HG03520 (cell line): ENCODE measurements around the gene CLEC4G.
"Not testable (repeated sequence)": the region's sequence is repeated elsewhere in the genome, so short reads cannot be mapped to it uniquely, and the experiment has no call there.

Experiments used
- ATAC-seq: cut with Tn5 transposase; IDR thresholded peaks from one replicate; pipeline ENCODE4 v1.9.1; 2021; ENCODE audit warnings: mild to moderate bottlenecking, moderate library complexity; ENCODE audit not compliant: unreplicated experiment

The CLEC4G gene

GRCh38 chr19:7746903-7747884 is 15.3 kb upstream of the CLEC4G start, which contains the start of gene CD209:
TSS of gene CD209 (minus strand) at chr19:7747534. CDS start at chr19:7747511, 23 bp downstream.
- ATAC-seq: no peak

GRCh38 chr19:7746306-7746705 is 14.4 kb upstream of the CLEC4G start:
- ATAC-seq: not testable (repeated sequence)

- no peak for ATAC-seq
Observed at GRCh38 chr19:7744871-7745650, 13.2 kb upstream of the CLEC4G start.

- ATAC-seq: no peak
Observed at GRCh38 chr19:7744199-7744786, 12.4 kb upstream of the CLEC4G start.

GRCh38 chr19:7743425-7743841 is 11.5 kb upstream of the CLEC4G start:
- ATAC-seq: no peak

DNA sequence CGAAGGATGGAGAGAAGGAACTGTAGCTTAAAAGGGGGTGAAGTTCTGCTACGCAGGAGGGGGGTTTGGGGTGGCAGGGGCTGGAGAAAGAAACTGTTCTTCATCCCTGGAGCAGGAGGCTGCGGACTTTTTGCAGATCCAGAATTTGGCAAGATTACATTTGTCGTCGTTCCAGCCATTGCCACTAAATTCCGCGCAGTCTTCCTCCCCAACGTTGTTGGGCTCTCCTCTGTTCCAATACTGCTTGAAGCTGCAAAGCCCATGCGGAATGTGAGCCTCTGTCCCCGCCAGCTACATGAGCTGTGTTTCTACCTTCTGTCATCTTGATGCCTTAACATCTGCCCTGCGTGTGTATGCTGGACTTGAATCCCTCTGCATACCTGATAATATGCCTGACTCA is 11.1 kb upstream of the CLEC4G start:
- ATAC-seq: no peak

DNA sequence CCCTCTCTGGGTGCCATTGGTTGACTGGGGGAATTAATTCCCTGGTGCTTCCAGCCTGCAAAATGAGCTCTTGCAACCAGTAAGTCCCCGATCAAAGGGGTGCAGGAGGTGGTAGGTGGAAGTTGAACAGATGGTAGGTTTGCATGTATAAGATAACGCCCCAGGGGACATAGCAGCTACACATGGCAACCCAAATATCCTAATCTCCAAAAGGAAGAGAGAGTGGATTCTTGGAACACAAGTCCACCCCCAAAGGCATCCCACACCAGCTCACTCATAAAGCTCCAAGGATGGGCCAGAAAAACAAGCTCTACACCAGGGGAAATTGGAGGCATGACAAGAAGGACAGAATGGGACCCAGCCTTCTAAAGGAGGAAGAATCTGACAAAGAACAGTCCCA is 10.7 kb upstream of the CLEC4G start:
- no peak for ATAC-seq

- no peak for ATAC-seq
Observed at GRCh38 chr19:7740682-7741054, 8.8 kb upstream of the CLEC4G start.

- no peak for ATAC-seq
Observed at GRCh38 chr19:7739801-7740681, 8.1 kb upstream of the CLEC4G start.

DNA sequence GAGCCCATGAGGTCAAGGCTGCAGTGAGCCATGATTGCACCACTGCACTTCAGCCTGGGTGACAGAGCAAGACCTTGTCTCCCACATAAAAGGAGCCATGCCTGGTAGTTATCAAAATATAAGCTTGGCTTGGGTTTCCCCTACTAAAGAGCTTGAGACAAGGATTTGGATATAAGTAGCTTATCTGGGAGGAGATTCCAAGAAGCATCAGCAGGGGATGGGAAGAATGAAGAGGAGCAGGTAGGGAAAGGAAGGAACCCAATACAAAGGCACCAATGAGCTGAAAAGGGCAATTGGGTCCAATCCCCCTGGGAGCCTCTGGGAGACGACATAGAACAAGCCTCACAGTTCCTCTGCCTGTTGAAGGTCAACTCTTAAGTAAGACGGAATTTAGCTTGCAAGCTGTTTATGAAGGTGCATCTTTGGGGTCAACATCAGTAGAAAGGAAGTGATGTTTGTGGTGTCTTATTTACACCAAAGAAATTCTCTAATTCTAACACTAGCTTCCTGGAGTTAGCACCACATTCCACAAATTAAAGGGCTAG is 7.4 kb upstream of the CLEC4G start:
- ATAC-seq: no peak

GRCh38 chr19:7738023-7738422 is 6.1 kb upstream of the CLEC4G start:
- ATAC-seq: no peak

DNA sequence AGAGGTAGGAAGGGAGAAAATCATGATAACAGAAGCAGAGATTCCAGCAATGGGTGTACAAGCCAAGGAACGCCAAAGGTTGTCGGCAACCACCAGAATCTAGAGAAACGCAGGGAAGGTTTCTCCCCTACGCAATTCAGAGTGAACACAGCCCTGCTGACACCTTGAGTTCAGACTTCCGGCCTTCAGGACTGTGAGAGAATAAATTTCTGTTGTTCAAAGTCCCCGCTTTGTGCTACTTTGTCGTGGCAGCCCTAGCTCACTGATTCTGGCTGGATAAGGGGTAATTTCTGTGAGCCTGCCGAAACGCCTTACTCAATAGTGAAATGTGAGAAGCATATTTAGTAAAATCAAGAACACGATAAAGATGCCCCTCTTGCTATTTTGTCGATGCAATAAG is 5.3 kb upstream of the CLEC4G start:
- no peak for ATAC-seq

- no peak for ATAC-seq
Observed at GRCh38 chr19:7736148-7736547, 4.2 kb upstream of the CLEC4G start.

DNA sequence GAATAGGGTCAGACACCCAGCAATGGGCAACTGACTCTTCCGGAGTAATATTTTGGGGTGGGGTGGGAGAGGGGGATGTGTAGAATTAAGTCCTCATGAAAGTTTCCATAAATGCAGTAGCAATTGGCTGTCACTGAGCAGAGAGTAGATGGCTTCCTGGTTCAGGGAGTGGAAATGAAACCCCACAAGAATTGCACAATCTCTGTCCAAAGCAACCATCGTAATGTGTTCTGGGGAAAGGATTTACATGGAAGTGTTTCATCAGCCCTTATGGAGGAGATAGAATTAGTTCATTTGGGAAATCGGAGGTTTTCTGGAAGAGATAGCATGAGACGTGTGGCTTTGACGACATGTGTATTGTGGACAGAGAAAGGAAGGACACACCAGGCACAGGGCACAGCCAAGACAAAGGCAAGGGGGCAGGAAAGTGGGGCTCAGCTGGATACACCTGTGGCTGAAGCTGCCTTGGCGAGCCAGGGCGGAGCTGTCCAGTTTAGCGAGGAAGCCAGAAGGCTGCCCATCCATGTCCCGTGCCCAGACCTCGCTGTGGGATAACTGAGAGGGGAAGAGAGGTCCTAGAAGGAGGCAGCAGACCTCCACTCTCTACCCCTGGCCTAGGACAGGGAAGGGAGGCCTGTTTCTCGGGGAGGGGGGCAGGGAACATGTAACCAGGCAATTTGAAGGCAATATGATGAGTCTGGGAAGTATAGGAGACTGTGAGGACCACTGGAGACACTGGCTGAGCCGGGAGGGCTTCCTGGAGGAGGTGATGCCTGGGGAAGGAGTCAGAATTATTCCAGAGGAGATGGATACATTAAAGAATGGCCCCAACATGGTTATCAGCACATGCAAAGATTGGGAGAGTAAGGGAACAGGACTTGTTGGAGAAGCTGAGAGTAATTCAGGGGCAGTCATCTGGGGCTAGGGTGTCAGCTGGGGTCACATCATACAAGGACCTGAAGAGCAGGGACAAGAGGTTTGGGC is 2.6 kb upstream of the CLEC4G start:
- no peak for ATAC-seq

- no peak for ATAC-seq
Observed at GRCh38 chr19:7733376-7733775, 1.5 kb upstream of the CLEC4G start.

DNA sequence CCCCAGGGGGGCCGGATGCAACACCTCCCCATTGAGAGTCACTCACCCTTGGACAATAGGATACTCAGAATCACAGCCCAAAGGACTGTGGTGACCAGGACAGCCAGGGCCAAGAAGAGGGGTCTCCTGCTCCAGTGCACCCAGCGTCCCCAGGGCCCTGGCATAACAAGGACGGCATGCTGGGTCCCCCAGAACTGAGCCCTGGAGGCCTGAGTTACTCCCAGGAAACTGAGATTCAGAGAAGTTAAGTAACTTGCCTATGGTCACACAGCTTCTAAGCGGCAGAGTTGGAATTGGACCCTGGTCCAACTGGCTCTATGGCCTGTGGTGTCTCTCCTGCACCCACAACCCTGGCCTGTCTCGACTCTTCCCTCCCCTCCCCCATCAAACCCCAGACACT is 295 bp downstream of the CLEC4G start:
- no peak for ATAC-seq

GRCh38 chr19:7731218-7731595 is 703 bp downstream of the CLEC4G start:
- ATAC-seq: no peak

DNA sequence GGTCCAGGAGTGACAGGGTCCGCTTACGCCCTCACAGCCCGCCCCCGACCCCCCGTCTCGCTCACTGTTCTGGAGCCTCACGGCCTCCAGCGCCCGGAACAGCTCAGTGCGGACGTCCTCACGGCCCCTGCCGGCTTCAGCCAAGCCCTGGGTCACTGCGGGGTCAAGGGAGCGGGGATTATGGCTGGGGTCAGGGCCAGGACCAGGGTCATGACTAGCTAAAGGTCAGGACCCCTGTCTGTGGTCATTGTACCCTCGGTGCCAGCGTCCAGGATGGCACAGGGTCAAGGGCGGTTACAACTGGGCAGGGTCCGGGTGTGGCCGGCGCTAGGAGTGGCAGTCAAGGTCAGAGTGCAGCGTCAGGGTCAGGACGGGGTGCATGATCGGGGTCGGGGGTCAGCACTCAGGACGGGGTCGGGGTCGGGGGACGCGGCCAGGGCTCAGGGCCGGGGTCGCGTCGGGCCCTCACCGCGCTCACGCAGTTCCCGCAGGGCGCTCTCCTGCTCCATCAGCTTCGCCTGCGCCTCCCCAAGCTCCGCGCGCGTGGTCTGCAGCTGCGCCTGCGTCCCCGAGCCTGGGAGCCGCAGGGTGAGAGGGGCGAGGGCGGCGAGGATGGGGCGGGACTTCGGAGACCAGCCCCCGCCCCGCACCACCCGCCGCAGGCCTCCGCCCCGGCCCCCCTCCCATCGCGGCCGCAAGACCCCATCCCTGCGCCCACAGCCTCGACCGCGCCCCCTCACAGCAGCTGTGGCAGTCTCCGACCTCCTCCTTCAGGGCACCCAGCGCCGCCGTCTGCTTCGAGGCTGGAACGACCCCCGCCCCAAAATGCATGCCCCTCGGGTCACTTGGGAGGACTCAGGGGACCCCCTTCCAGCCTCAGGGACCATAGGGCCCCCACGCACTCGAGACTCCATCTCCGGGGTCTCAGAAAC is 1.4 kb downstream of the CLEC4G start:
- ATAC-seq: no peak
